DMS 273 (cell line): Measurements from ENCODE around the gene SNHG17.

ENCODE experiments used
- DNase-seq: peaks from one replicate; lab custom pipeline; 2025; ENCODE audit not compliant: unreplicated experiment; lab: John Stamatoyannopoulos, UW

SNHG17 gene

GRCh38 chr20:38377039-38377685 is 58.0 kb downstream of the SNHG17 start:
- no peak for DNase-seq

DNA sequence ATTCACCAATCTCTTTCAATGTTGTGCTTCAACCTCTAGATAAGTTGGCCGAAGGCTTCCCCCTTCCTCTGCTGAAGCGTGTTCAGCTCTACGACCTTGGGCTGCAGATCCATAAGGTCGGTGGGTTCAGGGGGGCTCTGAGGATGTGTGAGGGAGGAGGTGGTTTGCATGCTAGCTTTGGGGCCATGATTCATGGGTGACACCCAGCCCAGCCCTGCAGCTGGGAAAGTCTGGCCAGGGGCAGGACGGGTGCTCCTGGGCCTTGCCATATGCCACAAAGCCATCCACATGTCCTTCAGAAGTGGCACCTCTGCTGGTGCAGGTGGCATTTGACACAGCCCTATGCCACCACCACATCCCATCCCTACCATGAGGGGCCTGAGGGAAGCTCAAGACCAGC is 61.2 kb downstream of the SNHG17 start:
- no peak for DNase-seq

DNA sequence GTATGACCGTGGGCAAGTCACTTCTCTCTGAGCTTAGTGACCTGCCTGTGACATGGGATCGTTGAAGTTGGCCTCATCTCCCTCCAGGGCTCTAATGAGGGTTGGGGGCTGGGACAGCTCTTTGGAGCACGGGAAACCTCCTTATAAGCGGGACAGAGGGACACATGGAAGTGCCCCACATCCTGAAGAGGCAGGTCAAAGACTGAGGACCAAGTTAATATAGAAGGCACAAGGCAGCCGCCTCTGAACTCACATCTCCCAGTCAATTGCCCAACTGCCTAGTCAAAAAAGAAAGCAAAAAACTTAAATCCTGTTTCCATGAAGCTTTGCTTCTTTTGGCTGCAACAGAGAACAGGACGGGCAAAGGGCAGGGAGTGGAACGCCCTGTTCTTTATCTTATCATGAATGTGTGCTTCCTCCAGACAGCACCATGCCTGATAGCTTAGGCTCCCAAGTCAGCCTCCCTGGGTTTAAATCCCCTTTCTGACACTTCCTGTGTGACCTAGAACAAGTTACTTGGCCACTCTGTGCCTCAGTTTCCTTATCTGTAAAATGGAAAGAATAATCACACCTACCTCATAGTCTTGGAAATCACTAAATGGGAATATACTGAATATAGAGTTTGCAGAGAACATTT is 61.8 kb downstream of the SNHG17 start:
- no peak for DNase-seq

DNA sequence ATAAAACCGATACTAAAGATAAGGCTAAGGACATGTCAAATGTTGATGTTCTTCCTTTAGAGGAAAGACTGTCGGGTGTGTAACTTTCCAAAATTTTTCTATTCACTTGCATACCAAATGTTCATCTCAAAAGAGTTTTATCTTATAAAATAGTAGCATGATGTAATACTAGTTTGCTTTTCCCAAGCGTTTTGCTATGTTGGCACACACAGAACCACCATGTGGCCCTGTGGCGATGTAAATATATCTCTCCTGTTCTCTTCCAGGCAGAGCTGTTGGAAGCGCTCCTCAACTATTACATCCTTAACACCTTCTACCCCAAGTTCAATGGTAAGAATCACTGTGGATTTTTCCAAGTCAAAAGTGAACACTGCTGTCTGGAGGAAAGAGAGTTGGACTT is 62.3 kb downstream of the SNHG17 start:
- no peak for DNase-seq
